Stimulated activated CD8-positive, alpha-beta memory T cell treated with anti-CD3 and anti-CD28 coated beads, Interleukin-12 subunit alpha, Interleukin-12 subunit beta, amount 100 ng/mL, for 1 hour (primary cell): ENCODE measurements around the gene BSN.

Experiments used
- DNase-seq: peaks from one replicate; pipeline ENCODE4 v3.0.0-alpha.2; 2020; ENCODE audit warnings: low read depth

Gene BSN

GRCh38 chr3:49716169-49716568 lies 161.9 kb downstream of the BSN start:
- DNase-seq = no peak

DNA sequence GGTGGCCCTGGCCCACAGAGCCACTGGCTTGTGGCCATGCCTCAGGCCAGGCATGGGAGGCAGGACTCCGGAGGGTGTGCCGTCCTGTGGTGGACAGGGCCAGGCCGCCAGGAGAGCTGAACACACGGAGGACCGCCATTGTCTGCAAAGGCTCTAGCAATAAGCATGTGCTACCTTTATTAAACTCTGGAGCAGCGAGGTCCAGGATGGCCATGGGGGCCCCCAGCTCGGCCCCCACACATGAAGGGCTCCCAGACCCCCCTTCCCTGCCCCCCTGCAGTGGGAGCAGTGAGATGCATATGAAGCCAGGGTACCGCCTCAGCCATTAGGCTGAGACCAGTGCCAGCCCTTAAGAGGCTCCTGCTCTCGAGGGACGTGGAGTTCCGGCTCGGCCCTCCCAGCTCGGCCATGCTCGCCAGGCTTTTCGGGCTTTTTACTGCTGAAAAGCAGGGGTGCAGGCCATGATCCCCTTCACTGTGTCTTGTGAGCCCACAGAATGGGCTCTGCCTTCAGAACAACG lies 162.5 kb downstream of the BSN start:
- no peak for DNase-seq

DNA sequence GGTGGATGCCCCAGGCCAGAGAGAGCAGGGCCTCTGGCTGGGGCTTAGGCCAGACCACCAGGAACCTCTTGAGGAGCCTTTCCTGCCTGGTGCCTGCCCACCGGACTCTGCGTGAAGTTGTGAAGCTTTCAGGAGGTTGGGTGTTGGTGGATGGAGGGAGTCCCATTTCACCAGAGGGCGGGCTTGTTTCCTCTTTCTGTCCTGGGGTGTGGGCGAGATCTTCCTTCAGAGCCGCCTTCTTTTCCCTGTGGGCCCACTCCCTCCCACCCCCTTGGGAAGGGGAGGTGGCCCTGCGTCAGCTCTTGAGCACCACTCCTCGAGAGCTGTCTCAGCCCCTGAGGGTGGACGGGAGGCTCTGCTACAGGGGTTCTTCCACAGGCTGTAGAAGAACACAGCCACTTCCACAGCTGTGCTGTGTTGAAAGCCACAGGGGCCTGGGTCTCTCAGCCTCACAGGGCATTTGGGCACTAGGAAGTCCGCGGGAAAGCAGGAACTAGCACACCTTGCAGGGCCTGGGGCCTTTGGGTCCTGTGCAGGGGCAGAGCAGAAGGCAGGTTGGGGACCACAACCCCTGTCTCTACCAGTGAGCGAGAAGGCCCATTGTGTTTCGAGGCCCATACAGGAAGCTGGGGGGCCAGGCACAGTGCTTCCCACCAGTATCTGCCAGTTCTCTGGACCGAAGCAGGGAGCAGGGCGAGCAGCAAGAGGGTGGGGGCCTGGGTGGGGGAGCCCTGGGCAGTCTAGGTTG lies 163.1 kb downstream of the BSN start:
- DNase-seq = no peak

DNA sequence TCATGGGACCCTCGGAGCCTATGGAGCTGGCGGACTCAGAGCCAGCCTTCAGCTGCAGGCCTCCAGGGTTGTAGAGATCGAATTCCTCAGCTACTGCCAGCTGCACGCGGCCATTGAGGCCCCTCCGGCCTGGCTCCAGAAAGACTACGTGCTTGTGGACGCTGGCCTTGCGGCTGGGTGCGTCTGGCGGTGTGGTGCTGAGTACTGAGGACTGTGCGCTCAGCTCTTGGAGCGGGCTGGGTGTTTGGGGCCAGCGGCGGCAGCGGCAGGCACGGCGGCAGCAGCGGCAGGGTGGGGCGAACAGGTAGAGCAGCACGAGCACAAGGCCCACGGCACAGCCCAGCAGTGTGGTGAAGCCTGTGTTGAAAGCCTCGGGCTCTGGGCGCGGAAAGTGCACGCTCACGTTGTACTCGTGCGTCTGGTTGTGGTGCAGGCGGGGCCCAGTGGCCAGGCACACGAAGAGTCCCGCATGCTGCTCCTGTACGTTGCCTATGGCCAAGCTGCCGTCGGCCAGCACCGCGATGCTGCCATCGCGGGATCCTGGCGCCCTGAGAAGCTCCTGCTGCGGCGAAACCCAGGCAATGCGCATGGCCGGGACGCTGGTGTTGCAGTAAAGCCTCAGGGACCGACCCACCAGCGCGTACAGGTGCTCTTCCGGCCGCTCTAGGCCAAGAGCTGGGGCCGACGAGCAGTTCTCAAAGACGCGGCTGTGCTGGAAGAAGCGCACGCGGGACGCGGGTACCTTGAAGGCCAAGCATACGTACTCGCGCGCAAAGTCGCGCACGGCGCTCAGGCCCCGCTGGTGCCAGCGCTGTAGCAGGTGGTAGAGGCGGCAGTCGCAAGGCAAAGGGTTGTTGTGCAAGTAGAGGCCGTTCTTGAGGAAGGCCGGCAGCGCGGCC lies 163.9 kb downstream of the BSN start:
- DNase-seq = no peak

GRCh38 chr3:49718858-49719213 lies 164.6 kb downstream of the BSN start:
- DNase-seq = no peak

GRCh38 chr3:49719214-49719884 lies 165.1 kb downstream of the BSN start, which contains the start of gene AMIGO3:
Gene AMIGO3, minus strand, starts transcription at chr3:49719684. Its CDS starts 219 bp downstream, at chr3:49719465.
- DNase-seq = peak; percentile 83
